ENCODE results near the gene KHDC1.
"Not testable (repeated sequence)": the region's sequence is repeated elsewhere in the genome, so short reads cannot be mapped to it uniquely, and the experiment has no call there.

The KHDC1 gene

GRCh38 chr6:73248192-73248903 lies 14.6 kb downstream of the KHDC1 start:
- no peak for DNase-seq

GRCh38 chr6:73242001-73242400 lies 21.0 kb downstream of the KHDC1 start:
- DNase-seq: no peak

- DNase-seq: no peak
Measured at GRCh38 chr6:73240730-73241129, 22.3 kb downstream of the KHDC1 start.

- no peak for DNase-seq
Measured at GRCh38 chr6:73236144-73236750, 26.7 kb downstream of the KHDC1 start.

- DNase-seq: no peak
Measured at GRCh38 chr6:73234733-73235132, 28.3 kb downstream of the KHDC1 start.

GRCh38 chr6:73233971-73234370 lies 29.0 kb downstream of the KHDC1 start:
- DNase-seq: not testable (repeated sequence)

- no peak for DNase-seq
Measured at GRCh38 chr6:73233048-73233447, 29.9 kb downstream of the KHDC1 start.

- no peak for DNase-seq
Measured at GRCh38 chr6:73231986-73232391, 31.0 kb downstream of the KHDC1 start.

- DNase-seq: no peak
Measured at GRCh38 chr6:73227606-73228255, 35.3 kb downstream of the KHDC1 start.

- no peak for DNase-seq
Measured at GRCh38 chr6:73225396-73225795, 37.6 kb downstream of the KHDC1 start, which contains the start of gene KHDC1L. Gene KHDC1L, minus strand, starts transcription at chr6:73225496. Its CDS starts 88 bp downstream, at chr6:73225408.

GRCh38 chr6:73216859-73217258 lies 46.1 kb downstream of the KHDC1 start:
- DNase-seq: no peak

- no peak for DNase-seq
Measured at GRCh38 chr6:73209117-73209516, 53.9 kb downstream of the KHDC1 start.

- DNase-seq: no peak
Measured at GRCh38 chr6:73207221-73207837, 55.7 kb downstream of the KHDC1 start.

- DNase-seq: no peak
Measured at GRCh38 chr6:73204252-73204651, 58.7 kb downstream of the KHDC1 start.

GRCh38 chr6:73203098-73203497 lies 59.9 kb downstream of the KHDC1 start:
- no peak for DNase-seq

GRCh38 chr6:73200735-73201134 lies 62.3 kb downstream of the KHDC1 start:
- DNase-seq: no peak

- DNase-seq: no peak
Measured at GRCh38 chr6:73200247-73200646, 62.7 kb downstream of the KHDC1 start.

- DNase-seq: no peak
Measured at GRCh38 chr6:73194744-73195143, 68.3 kb downstream of the KHDC1 start.

GRCh38 chr6:73193302-73193701 lies 69.7 kb downstream of the KHDC1 start:
- not testable (repeated sequence) for DNase-seq

Data from stimulated activated CD4-positive, alpha-beta T cell treated with anti-CD3 and anti-CD28 coated beads, Interleukin-4, amount 100 ng/mL, for 4 hours (primary cell).